Memory B cell (primary cell): Measurements from ENCODE around the gene LDLRAD4.
A peak's percentile ranks its signal among the peaks of the same experiment; 100 is the strongest.

Experiments used
- ATAC-seq: fragments of 150-1000 bp; cut with Tn5 transposase; 2 replicates; pipeline ENCODE4 v1.10.0; 2021; ENCODE audit warnings: low read depth, mild to moderate bottlenecking, moderate library complexity
- DNase-seq, 2 donors: peaks; one replicate each; pipeline ENCODE4 v3.0.0; 2022; ENCODE audit warnings: low spot score in 2 of 2
- H3K27ac Mint-ChIP-seq: one replicate; pipeline ENCODE4 v1.8.0; 2022; ENCODE audit warnings: mild to moderate bottlenecking, moderate library complexity, mixed read lengths
- H3K27me3 Mint-ChIP-seq: one replicate; pipeline ENCODE4 v1.8.0; 2022; ENCODE audit warnings: mixed read lengths
- H3K36me3 Mint-ChIP-seq: one replicate; pipeline ENCODE4 v1.8.0; 2022; ENCODE audit warnings: mild to moderate bottlenecking, mixed read lengths
- H3K4me1 Mint-ChIP-seq: one replicate; pipeline ENCODE4 v1.8.0; 2022; ENCODE audit warnings: mixed read lengths
- H3K4me3 Mint-ChIP-seq: one replicate; pipeline ENCODE4 v1.8.0; 2022; ENCODE audit warnings: mild to moderate bottlenecking, moderate library complexity, mixed read lengths
- H3K9me3 Mint-ChIP-seq: one replicate; pipeline ENCODE4 v1.8.0; 2022; ENCODE audit warnings: mixed read lengths

The LDLRAD4 gene

DNA sequence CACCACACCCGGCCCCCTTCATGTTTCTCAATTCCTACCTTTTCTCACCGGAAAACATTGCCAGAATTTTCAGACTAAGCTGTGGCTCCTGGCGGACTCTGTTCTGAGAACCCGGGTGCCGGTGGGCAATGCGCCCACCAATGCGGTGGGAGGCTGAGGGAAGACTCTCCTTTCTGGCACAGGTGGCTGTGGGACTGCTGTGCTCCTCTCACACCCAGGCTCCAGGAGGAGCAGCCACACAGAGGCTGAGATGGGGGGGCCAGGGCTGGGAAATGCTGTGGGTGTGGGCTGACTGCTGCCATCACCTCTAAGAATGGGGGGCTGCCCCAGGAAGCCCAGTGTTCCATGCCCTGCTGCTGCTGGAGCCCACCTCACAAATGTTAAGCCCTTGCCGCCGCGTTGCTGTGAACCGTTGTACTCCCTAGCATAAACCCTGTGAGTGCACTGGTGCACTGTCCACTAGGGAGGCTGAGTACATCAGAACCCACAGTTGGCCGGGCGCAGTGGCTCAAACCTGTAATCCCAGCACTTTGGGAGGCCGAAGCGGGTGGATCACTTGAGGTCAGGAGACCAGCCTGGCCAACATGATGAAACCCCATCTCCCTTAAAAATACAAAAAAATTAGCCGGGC lies 152.6 kb downstream of the LDLRAD4 start:
- ATAC-seq: no peak
- no peak for DNase-seq
- peaks cover 13% of the 10 kb centered on the region for H3K4me1 Mint-ChIP-seq
- H3K4me3 Mint-ChIP-seq: no peak overlapping the region
- no peaks in the 10 kb centered on the region for H3K36me3 Mint-ChIP-seq
- H3K27me3 Mint-ChIP-seq: peaks cover 6% of the 10 kb centered on the region
- peak overlapping the region; percentile 85 for H3K27ac Mint-ChIP-seq
- no peaks in the 10 kb centered on the region for H3K9me3 Mint-ChIP-seq

DNA sequence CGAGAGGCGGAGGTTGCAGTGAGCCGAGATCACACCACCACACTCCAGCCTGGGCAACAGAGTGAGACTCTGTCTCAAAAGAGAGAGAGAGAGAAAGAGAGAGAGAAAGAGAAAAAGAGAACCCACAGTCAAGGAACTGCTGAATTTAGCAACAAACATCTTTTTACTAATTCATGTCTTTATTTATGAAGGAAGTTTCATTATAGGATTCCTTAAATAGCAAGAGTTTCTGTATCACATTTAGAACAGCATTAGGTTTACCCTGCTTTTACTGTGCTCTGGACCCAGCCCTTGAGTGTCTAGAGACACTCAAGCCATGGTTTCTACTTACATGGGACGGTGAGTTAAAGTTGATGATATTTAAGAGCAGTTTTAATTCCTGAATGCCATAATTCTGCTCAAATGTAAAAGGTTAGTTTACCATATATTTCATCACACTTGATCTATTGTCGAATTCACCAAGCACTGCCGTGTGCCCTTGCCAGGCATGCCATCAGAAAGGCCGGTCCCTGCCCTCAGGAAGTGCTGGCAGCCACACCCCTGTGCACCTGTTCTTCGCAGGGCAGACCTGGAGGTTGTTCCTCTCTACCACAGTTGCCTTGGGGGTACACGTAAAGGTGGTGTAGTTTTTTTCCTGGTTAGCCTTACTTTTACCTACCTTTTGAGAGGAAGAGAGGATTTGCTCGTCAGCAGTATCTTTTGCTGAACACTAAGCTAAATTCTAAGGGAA lies 153.3 kb downstream of the LDLRAD4 start:
- H3K9me3 Mint-ChIP-seq: no peaks in the 10 kb centered on the region
- H3K27ac Mint-ChIP-seq: peak overlapping the region; percentile 85
- H3K36me3 Mint-ChIP-seq: no peaks in the 10 kb centered on the region
- ATAC-seq (peak; percentile 79), DNase-seq (no peak)
- H3K27me3 Mint-ChIP-seq: peaks cover 6% of the 10 kb centered on the region
- H3K4me1 Mint-ChIP-seq: peaks cover 13% of the 10 kb centered on the region
- H3K4me3 Mint-ChIP-seq: peak overlapping the region; percentile 43

DNA sequence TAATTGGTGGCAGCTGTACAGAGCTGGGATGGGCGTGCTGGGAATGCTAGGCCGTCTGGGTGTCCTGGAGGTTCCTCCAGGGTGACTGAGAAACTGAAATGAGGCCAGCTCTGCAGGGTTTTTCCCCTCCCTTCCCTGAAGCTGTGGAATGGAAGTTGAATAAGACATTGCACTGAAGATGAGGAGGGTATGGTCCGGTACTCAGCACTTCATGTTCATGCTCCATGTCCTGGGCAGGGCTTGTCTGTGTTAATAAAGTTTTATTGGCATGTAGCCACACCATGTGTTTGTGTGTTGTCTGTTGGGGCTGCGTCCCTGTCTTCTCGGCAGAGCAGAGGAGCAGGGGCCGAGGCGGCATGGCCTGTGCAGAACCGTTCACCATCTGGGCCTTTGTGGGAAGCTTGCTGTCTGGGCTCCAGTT lies 154.0 kb downstream of the LDLRAD4 start:
- Mint-ChIP-seq H3K36me3 (no peaks in the 10 kb centered on the region), H3K27me3 (peaks cover 3% of the 10 kb centered on the region), H3K4me1 (peaks cover 20% of the 10 kb centered on the region), H3K4me3 (no peak overlapping the region), H3K9me3 (no peaks in the 10 kb centered on the region), H3K27ac (peak overlapping the region; percentile 85)
- ATAC-seq (no peak), DNase-seq (no peak)

DNA sequence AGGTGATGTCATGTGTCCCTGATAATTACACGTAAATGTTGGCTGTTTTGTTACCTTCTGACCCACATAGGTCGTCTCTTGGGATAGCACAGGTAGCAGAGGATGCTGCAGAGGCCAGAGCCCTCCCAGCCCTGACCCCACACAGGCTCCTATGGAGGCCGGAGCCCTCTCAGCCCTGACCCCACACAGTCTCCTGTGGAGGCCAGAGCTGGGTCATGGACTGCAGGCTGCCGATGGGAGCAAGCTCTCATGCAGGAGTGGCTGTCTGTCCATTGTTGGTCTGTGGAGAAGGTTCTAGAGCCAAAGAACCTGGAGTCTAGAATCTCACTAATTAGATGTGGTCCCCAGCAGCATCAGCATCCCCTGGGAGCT lies 155.5 kb downstream of the LDLRAD4 start:
- Mint-ChIP-seq H3K4me3 (no peak overlapping the region), H3K36me3 (no peaks in the 10 kb centered on the region), H3K4me1 (peaks cover 21% of the 10 kb centered on the region), H3K9me3 (no peaks in the 10 kb centered on the region), H3K27ac (no peak overlapping the region), H3K27me3 (no peaks in the 10 kb centered on the region)
- DNase-seq (no peak), ATAC-seq (no peak)

DNA sequence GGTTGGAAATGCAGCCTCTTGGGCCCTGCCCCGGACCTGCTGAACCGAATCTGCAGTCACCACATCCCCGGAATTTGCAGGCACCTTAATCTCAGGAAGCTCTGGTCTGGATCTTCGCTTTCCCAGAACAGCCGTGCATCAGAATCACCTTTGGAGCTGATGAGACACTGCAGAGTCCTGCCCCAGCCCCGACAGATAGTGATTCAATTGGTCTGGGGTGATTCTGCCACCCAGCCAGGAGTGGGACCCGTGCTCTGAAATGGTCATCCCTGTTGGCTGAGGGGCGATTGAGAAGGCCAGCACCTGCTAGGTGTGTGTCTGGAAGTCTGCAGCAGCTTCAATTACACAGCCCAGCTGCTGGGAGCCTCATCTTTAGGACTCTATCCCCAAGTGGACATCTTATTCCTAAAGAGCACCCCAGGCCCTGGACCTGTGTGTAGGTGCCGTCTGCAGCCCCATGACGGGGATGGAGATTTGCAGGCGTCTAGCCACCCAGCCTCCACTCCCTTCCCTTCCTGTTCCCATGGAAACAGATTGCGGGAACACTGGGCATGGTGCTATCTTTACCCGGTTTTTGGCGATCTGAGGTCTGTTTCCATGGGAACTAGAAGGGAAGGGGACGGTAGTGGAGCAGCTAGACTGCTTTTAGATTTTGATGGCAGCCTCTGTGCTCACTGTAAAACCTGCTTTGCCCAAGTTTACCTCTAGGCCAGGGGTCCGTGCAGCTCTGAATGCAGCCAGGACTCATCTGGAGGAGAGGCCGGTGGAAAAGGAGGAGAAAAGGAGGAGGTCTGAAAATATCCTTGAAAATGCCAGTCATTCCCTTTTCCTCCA lies 156.1 kb downstream of the LDLRAD4 start:
- H3K27me3 Mint-ChIP-seq: no peaks in the 10 kb centered on the region
- no peak for DNase-seq
- H3K27ac Mint-ChIP-seq: peak overlapping the region; percentile 2
- no peaks in the 10 kb centered on the region for H3K36me3 Mint-ChIP-seq
- ATAC-seq: no peak
- H3K4me3 Mint-ChIP-seq: no peak overlapping the region
- H3K4me1 Mint-ChIP-seq: peaks cover 21% of the 10 kb centered on the region
- H3K9me3 Mint-ChIP-seq: no peaks in the 10 kb centered on the region

DNA sequence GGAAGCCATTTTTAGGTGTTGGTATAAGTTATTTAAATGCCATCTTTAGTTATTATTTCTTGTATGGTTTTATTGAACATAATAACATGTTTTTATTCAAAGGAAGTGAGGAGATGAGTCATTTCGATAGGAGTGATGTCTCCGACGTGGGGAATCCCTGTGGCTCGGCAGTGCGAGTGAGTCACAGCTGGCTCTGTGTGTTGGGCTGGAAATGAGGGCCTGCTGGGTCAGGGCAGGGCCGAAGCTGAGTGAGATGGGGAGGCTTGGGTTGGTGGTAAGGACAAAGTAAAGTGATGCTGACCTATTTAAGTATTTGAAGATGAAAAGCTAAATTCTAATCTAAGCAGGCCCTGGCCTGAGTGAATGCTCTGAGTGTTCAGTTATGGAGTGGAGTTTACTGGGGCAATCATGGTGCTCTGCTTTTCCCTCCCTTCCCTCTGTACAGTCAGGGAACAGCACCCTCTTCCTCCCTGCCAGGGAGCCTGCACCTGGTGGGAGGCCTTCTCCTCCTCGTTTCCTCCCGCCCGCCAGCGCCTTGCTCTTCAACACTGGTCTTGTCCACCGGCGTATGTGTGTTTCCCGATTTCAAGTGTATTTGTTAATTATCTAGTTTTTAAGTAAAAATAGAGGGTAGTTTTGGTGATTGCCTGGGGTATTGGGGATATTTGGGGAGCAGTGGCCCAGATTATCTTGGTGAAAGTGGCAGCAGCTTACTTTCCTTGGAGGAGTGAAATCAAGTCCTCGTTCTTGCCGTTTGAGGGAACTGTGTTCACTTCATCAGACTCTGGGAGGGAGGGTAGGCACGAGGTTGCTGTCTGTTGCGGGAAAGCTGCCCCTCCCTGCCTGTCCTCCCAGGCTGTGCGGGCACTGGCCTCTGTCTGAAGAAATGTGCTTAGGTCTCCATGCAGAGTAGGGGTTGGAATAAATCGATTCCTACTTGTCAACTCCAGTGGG lies 157.0 kb downstream of the LDLRAD4 start:
- H3K4me1 Mint-ChIP-seq: peaks cover 21% of the 10 kb centered on the region
- ATAC-seq: peak; percentile 26
- no peaks in the 10 kb centered on the region for H3K9me3 Mint-ChIP-seq
- H3K36me3 Mint-ChIP-seq: no peaks in the 10 kb centered on the region
- H3K27me3 Mint-ChIP-seq: no peaks in the 10 kb centered on the region
- H3K27ac Mint-ChIP-seq: peak overlapping the region; percentile 2
- H3K4me3 Mint-ChIP-seq: no peak overlapping the region
- no peak for DNase-seq

DNA sequence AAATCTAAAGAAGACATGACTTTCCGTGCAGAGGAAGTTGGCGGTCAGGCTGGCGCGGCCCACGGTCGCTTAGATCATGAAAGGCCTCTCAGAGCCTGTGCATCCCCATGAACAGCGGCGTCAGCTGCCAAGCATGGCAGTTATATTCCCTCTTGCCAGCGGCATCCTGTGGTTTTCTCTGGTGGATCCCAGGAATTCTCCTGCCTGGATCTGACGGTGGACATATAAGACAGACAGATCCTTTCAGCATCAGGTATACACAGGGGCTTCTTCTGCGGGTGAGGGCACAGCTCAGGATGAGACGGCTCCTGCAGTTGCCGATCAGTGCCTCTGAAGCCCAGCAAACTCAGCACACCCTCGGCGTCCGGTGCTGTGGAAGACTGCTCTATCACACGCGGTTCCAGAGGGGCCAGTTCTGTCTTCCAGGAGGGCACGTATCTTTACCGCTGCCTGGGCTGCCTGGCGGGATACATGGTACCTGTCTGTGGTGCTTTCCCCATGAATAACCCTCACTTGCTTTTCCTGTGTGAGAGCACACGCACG lies 157.8 kb downstream of the LDLRAD4 start:
- Mint-ChIP-seq H3K4me3 (no peak overlapping the region), H3K9me3 (no peaks in the 10 kb centered on the region), H3K27ac (no peak overlapping the region), H3K36me3 (no peaks in the 10 kb centered on the region), H3K27me3 (no peaks in the 10 kb centered on the region), H3K4me1 (peaks cover 21% of the 10 kb centered on the region)
- DNase-seq (no peak), ATAC-seq (no peak)

DNA sequence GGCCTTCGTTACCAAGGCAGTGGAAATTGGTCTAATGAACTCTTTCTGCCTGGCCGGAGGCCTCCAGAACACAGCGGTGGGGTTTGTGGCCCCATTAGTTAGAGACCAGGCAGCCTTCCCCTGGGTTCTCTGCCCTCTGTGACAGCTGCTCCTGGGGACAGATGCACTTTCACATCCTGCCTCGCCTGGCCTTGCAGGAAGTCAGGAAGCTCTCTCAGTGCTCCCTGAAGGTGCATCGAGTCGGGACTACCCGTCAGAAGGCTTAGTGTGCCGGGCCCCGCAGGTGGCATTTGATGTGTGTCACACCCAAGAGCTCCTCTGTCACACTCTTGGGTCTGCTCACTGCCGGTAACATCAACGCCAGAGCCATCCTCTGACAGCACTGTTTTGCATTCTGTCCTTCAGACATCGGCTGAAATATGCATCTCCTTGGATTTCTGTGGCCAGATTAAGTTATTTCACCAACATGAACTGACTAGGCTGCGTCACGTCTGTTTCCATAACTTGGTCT lies 158.3 kb downstream of the LDLRAD4 start:
- ATAC-seq (peak; percentile 45), DNase-seq (no peak)
- no peak overlapping the region for H3K4me3 Mint-ChIP-seq
- H3K4me1 Mint-ChIP-seq: peaks cover 21% of the 10 kb centered on the region
- H3K9me3 Mint-ChIP-seq: no peaks in the 10 kb centered on the region
- H3K27me3 Mint-ChIP-seq: no peaks in the 10 kb centered on the region
- peak overlapping the region; percentile 58 for H3K27ac Mint-ChIP-seq
- no peaks in the 10 kb centered on the region for H3K36me3 Mint-ChIP-seq

DNA sequence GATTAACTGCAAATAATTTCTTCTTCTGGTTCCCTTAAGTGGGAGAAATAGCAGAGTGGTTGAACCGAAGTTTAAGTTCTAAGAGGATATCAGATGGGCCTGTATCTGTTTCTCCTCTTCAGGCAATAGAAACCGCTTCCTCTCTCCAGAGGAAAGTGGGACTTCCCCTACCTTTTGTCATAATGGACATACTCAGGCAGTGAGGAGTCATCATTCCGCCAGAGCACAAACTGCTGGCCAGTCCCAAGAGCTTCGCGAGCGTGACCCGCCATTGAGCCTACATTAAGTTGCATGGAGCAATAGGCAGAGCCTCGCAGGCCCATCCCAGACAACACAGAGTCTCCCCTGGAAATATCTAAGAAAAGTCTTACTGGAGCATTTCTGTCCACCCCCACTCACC lies 158.9 kb downstream of the LDLRAD4 start:
- Mint-ChIP-seq H3K27me3 (no peaks in the 10 kb centered on the region), H3K4me1 (peaks cover 21% of the 10 kb centered on the region), H3K36me3 (no peaks in the 10 kb centered on the region), H3K4me3 (no peak overlapping the region), H3K27ac (peak overlapping the region; percentile 58), H3K9me3 (no peaks in the 10 kb centered on the region)
- DNase-seq (no peak), ATAC-seq (no peak)

DNA sequence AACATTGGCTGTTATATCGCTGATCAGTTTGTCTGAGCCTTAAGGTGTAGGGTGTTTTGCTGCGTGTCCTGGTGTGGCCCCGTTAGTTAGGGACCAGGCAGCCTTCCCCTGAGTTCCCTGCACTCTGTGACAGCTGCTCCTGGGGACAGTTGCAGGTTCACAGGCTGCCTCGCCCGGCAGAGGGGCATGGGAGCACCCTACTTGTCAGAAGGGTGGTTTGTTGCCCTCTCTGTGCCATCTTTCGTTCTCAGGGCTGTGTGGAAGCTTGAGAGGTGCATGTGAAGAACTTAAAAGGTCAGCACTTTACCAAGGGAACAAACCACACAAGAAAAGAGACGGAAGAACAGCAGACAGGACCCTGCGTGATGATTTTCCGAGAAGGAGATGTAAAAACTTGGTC lies 159.6 kb downstream of the LDLRAD4 start:
- DNase-seq: no peak
- H3K4me3 Mint-ChIP-seq: no peak overlapping the region
- no peaks in the 10 kb centered on the region for H3K9me3 Mint-ChIP-seq
- peaks cover 26% of the 10 kb centered on the region for H3K4me1 Mint-ChIP-seq
- H3K27me3 Mint-ChIP-seq: no peaks in the 10 kb centered on the region
- no peak for ATAC-seq
- H3K36me3 Mint-ChIP-seq: no peaks in the 10 kb centered on the region
- no peak overlapping the region for H3K27ac Mint-ChIP-seq

DNA sequence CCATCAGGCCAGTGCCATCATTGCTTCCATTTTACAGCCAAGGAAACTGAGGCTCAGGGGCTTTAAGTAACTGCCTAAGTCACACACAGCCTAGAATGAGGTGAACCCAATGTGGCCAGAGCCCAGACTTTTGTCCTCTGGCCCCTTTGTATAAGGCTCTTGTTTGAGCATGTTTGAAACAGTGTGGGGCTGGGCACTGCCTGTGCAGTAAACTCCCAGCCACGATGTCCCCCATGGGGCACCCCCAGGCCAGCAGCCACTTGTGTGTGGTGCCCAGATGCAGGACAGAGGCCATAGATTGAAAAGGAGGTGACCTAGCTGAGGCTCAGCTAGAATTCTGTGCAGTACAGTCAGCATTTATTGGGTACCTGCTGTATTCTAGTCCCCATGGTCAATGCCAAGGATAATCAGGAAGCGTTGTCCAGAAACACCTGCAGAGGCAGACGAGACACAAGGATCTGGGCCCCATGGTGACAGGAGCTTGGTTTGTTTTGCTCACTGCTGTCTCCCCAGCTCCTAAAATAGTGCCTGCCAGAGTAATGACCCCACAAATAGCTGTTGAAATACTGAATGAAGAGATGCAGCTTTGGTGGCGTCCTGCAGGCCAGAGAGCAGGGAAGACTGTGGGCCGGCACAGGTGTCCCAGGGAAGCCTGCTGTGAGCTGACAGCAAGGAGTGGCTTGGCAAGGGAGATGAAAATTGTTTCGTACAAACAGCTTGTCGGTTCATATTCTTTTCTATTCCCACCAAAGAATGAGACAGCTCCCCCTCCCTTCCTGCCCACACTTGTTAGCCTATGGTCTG lies 160.7 kb downstream of the LDLRAD4 start:
- ATAC-seq (no peak), DNase-seq (no peak)
- Mint-ChIP-seq H3K4me1 (peaks cover 26% of the 10 kb centered on the region), H3K36me3 (no peaks in the 10 kb centered on the region), H3K9me3 (no peaks in the 10 kb centered on the region), H3K4me3 (no peak overlapping the region), H3K27ac (no peak overlapping the region), H3K27me3 (no peaks in the 10 kb centered on the region)

DNA sequence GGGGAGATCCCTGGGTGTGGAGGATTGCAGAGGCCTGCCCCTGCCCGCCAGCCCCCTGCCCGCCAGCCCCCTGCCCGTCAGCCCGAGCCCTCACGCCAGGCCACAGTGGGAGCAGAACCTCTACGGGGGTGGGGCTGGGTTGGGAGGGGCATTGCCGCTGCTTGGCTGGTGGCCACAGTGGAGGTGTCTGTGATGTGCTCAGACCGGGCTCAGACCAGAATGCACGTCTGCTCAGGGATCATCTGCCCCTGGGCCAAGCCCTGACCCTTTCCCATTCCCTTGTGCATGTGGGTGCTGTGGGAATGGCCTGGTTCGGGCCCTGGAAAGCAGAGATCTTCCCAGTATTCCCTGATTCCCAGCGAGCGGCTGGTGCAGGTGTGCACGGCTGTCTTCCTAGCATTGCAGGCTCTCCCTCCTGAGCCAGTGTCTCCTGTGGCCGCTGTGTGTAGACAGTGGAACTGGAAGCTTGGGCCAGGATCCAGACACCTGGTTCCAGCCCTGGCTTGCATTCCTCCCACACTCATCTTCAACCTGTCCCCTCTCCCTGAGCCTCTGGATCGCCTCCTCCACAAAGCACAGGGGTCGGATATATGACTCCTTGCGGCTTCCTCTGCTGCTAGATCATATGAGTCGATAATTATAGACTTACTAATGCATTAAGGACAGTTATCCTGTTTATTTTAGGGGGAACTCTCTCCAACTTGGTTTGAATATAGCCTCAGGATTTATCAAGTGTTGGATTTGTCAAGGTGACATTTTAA lies 161.6 kb downstream of the LDLRAD4 start:
- Mint-ChIP-seq H3K4me1 (peaks cover 26% of the 10 kb centered on the region), H3K9me3 (no peaks in the 10 kb centered on the region), H3K36me3 (no peaks in the 10 kb centered on the region), H3K27me3 (no peaks in the 10 kb centered on the region), H3K27ac (peak overlapping the region; percentile 38), H3K4me3 (no peak overlapping the region)
- ATAC-seq: no peak
- DNase-seq: no peak
